NCI-H2107 treated with DMSO at 0.1 percent for 48 hours (cell line): ENCODE results near the gene FERMT2.
"Not testable (repeated sequence)": the region's sequence is repeated elsewhere in the genome, so short reads cannot be mapped to it uniquely, and the experiment has no call there.

Experiments used
- DNase-seq: peaks from one replicate; lab custom pipeline; 2025; ENCODE audit not compliant: unreplicated experiment; lab: John Stamatoyannopoulos, UW

The FERMT2 gene

DNA sequence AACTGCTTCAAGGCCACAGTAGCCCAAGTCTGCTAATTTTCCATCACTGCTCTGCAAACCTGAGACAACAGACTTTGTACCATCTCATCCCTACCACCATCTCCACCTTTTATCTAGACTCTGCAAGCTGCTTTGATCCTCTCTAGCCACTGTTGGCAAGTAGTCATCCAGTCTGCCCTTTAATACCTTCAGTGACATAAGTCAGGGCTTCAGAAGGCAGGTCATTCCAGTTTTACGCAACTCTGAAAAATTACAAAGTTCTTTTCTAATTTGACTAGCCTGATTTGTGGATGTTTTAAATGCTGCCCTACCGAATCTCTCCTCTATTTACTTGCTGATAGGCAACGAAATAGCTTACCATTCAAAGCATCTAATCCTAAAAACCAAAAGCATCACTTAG, 2.8 kb downstream of the FERMT2 start:
- DNase-seq: no peak

- no peak for DNase-seq
Measured at GRCh38 chr14:52944254-52944653, 6.6 kb downstream of the FERMT2 start.

GRCh38 chr14:52939427-52939826, 11.4 kb downstream of the FERMT2 start:
- DNase-seq: no peak

DNA sequence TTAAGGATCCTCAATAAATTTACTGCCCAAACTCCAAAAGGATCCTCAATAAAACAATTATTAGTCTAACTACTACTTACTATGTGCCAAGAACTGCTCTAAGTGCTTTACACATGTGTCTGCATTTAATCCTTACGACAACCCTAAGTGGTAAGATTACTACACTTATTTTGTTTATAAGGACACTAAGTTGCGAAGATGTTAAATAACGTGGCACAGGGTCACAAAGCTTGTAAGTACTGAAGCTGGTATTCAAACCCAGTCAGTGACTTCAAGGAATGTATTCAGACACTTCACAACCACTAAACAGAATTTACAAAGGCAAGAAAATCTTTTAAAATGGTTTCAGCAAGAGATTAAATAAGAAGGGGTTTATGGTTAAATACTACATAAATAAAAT, 13.0 kb downstream of the FERMT2 start:
- DNase-seq: no peak

DNA sequence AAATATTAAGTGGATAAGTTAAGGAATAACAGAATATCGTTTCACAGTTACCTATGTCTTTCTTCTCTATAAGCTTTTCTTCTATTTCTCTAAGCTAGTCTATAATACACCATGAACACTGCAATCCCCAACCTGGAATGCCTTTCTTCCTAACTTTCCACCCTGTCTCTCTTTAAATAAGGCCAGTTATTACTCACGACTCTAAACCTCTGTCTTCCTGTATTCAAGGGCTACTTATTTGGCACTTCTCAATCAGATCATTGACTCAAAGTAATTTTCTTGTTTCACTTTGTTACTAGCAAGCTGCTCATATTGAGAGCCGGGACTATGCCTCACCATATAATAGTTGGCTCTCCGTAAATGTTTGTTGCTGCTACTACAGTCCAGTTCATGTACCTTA, 13.5 kb downstream of the FERMT2 start:
- DNase-seq: no peak

GRCh38 chr14:52936437-52936836, 14.4 kb downstream of the FERMT2 start:
- no peak for DNase-seq

DNA sequence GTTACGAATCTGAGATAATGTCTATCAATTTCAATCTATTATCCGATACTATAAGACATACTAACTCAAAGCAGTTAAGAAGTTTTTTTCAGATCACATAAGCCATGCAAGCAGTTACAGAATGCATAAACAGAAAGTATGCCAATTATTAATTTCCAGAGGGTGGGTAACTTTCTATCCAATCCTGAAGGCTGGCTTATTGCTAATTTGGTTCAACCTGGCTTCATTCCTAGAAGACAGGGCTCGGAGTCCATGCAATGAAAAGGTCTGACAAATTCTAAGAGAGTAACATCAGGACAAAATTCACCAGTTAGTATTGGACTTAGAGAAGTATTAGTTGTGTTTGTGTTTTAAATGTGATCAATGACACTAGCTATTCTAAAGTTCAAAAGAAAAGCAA, 15.0 kb downstream of the FERMT2 start:
- DNase-seq: no peak

- no peak for DNase-seq
Measured at GRCh38 chr14:52934762-52935161, 16.1 kb downstream of the FERMT2 start.

DNA sequence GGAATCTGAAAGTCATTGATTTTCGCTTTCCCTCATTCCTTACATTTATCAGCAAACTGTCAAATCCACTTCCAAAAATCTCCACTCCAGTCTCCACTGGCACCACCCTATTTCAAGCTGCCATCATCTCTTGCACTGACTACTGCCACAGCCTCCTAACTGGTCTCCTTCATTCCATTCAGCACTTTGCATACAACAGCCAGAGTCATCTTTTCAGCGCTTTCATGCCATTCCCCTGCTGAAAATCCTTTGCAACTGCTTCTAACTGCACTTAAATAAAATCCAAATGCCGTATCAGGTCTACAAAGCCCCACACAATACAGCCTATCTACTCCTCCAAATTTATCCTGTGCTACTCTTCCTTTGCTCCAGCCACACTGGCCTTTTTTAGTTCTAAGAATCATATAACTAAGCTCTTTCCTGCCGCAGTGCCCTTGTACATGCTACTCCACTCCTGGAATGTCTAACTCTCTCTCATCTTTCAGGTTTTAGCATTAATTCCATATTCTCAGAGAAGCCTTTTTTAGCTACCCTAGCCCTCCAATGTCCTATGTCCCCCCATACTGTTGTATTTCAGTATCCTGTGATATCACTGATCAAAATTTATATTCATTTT, 21.6 kb downstream of the FERMT2 start:
- no peak for DNase-seq

- DNase-seq: no peak
Measured at GRCh38 chr14:52926953-52927352, 23.9 kb downstream of the FERMT2 start.

DNA sequence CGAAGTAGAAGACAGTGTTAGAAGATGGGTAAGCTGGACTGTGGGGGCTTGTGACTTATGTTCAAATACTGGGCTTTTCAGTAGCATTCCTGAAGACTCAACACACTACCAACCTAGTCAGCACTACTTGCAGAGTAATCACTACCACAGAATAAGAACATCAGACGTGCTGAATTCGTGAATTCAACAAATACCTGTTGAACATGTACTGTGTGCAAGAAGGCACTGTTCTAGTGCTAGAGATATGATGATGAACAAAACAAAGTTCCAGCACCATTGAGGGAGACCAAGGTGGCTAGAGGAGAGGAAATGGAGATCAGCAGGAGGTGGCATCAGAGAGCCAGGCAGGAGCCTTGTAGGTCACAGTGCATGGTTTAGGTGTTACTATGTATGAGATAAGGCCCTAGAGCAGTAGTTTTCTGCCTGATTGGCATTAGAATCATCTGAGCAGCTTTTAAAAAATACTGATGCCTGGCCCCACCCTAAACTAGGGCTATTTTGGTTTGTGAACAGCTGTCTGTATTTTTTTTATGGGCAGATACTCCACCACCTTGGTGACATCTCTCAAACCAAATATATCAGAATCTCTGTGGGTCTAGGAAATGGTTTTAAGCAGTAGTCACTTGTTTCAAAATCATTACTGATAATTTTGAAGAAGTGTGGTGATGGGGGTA, 26.8 kb downstream of the FERMT2 start:
- DNase-seq: no peak

- DNase-seq: no peak
Measured at GRCh38 chr14:52922656-52923055, 28.2 kb downstream of the FERMT2 start.

- no peak for DNase-seq
Measured at GRCh38 chr14:52922059-52922458, 28.8 kb downstream of the FERMT2 start.

DNA sequence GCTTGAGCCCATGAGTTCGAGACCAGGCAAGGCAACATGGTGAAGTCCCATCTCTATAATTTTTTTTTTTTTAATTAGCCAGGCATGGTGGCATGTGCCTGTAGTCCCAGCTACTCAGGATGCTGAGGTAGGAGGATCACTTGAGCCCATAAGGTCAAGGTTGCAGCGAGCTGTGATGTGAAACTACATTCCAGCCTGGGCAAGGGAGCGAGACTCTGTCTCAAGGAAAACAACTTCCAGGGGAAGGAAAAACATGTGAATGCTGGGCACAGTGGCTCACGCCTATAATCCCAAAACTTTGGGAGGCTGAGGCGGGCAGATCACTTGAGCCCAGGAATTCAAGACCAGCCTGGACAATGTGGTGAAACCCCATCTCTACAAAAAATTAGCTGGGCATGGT, 30.4 kb downstream of the FERMT2 start:
- DNase-seq: not testable (repeated sequence)

DNA sequence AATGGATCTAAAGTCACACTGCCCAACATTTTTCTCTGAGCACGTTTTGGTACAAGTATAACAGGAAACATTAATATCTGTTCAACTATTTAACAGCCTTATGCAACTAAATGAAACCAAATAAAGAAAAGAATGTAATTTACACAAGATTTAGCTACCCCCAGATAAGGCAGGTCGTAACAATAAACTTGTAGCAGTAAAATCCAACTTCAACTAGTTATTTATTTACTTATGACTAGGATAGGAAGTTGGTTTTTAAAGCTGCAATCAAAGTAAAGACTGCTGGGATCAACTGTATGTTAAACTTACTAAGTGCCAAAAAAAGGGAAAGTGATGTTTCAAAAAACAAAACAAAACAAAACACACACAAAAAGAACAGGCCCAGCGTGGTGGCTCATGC, 30.9 kb downstream of the FERMT2 start:
- no peak for DNase-seq

GRCh38 chr14:52918486-52918885, 32.4 kb downstream of the FERMT2 start:
- no peak for DNase-seq

DNA sequence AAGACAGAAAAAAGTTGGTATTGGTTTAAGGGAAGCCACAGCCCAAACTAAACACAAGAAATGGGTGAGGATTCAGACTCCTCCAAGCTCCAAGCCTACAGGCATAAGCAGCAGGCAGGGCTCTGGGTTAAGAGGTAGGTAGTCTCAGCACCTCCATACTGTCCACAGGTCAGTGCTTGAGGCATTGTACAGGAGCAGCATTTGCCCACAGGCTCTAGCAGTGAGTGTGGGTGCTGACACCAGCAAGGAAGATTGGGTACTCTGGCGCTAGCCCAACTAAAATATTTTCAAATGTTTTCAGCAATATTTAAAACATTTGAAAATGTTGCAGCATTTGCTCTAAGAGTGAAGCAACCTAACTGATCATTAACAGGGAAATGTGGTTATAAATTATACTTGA, 33.1 kb downstream of the FERMT2 start:
- no peak for DNase-seq

- no peak for DNase-seq
Measured at GRCh38 chr14:52914295-52914694, 36.6 kb downstream of the FERMT2 start.

DNA sequence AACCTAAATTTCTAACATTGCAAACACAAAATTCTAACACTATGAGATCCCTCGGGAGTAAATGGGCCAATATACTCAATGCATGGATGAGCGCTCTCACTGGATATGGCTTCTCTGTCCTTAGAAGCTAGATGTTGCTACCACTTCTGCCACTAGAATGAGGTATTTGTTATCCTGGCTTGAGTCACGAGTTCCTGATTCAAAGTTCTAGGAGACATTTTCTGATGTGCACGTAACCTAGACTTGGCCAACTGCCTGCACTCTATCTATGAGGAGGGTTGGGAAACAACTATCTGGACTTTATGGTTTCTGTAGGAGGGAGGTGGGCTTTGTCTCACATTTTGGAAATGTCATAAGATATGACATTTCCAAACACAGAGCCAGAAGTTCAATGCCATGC, 37.6 kb downstream of the FERMT2 start:
- no peak for DNase-seq

GRCh38 chr14:52911904-52912303, 38.9 kb downstream of the FERMT2 start:
- DNase-seq: no peak

DNA sequence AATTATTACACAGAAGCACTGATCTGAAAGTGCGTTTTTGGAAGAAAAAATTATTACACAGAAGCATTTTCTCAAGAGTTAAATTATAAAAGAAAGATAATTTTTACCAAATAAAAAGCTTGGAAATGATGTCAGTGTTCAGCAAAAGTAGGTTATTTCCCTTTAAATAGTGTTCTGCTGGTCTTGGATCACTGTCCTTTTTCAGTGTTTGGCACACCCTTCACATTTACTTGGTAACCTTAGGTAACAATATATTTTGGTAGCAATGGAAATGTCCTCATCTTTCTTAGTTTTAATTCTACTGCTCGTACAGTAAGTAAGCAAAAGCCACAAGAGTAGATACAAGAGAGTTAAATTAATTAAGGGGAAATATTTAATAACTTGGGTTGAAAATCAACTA, 40.3 kb downstream of the FERMT2 start:
- DNase-seq: no peak

GRCh38 chr14:52907949-52908348, 42.9 kb downstream of the FERMT2 start:
- no peak for DNase-seq

DNA sequence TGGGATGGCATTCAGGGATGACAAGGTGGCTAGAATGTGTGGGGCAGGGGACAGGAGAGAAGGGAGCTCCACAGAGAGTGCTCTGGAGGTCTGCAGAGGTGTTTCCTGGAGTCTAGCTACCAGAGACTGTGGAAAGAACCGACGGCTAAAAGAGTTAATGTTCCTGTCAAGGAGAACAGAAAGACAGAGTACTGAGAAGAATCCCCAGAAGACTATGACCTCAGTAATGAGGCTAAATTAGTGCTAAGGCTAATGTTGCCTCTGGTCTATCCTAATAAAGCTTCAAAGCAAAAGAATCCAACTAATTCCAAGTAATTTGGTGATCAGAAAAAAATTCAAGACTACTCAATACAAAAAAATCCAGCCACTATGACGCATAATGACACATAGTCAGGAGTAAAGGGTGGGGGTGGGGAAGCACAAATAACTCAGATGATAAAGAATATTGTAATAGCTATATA, 44.7 kb downstream of the FERMT2 start:
- no peak for DNase-seq
